ENCODE results near the gene FER. TPM values are rescaled to one million over a fixed set of nuclear protein-coding genes. Genes with fewer than 3 reads are reported as not detected.

FER gene
- total and polyA plus RNA-seq, 10 donors: 0.96 to 38.8 (median 21.2) TPM

DNA sequence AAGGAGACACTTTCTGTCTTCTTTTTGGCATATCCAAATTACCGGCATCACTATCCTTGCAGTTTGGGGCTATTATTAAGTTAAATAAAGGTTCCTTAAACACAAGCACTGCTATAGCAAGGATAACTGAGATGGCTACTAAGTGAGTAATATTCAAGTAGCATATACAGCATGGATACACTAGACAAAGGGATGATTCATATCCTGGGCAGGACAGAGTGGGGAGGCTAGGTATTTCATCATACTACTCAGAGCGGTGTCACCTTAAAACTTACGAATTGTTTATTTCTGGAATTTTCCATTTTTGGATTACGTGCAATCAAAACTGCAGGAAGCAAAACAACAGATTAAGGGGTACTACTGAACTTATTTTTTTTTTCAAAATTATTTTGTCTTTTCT is 54.1 kb downstream of the FER start:
- Histone ChIP-seq H3K27me3 (replicated peaks in 1 of 7) (no peaks in the 10 kb centered on the region), H3K27ac (no peak overlapping the region), H3K9me3 (peaks cover 0 to 45% (median 36%) of the 10 kb centered on the region in 8 donors), H3K4me1 (no peaks in the 10 kb centered on the region), H3K36me3 (peaks cover 0 to 63% (median 0%) of the 10 kb centered on the region in 6 donors), H3K4me3 (no peak overlapping the region)
- WGBS, 5 donors: 81 to 88% (median 84%) methylated on average over 4 of the region's 4 CpGs
- intact Hi-C loops (cut with DNase I; ENCODE audit: low total_unique reads): no loop called here
- TF ChIP-seq, protein P1, sequence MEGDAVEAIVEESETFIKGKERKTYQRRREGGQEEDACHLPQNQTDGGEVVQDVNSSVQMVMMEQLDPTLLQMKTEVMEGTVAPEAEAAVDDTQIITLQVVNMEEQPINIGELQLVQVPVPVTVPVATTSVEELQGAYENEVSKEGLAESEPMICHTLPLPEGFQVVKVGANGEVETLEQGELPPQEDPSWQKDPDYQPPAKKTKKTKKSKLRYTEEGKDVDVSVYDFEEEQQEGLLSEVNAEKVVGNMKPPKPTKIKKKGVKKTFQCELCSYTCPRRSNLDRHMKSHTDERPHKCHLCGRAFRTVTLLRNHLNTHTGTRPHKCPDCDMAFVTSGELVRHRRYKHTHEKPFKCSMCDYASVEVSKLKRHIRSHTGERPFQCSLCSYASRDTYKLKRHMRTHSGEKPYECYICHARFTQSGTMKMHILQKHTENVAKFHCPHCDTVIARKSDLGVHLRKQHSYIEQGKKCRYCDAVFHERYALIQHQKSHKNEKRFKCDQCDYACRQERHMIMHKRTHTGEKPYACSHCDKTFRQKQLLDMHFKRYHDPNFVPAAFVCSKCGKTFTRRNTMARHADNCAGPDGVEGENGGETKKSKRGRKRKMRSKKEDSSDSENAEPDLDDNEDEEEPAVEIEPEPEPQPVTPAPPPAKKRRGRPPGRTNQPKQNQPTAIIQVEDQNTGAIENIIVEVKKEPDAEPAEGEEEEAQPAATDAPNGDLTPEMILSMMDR (IDR thresholded peaks at IDR 0.05 in 8 of 11, conservative IDR thresholded peaks at IDR 0.05 in 3 of 11): no peak
- TF ChIP-seq POLR2AphosphoS5 (IDR thresholded peaks at IDR 0.05): no peak
- TF ChIP-seq POLR2A (IDR thresholded peaks at IDR 0.05): no peak
- DNase-seq: no peak

DNA sequence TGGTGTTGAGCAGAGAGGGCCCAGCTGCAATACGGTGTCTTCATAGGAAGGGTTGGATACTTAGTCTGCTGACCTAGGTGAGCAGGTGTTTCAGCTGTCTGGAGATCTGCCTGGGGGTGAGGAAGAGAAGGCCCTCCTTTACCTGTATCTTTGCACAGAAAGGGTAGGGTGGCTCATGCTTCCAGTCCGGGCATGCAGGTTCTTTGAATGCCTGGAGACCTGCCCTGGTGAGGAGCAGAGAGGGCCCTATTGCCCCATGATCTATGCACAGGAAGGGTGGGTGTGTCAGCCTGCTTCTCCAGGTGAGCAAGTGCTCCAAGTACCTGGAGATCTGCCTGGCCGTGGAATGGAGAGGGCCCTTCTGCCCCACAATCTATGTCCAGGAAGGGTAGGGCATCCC is 63.0 kb downstream of the FER start:
- 95 to 100% (median 100%) methylated on average over 2 to 3 of the region's 3 CpGs for WGBS, 5 donors
- Histone ChIP-seq H3K9me3 (peaks cover 0 to 51% (median 44%) of the 10 kb centered on the region in 8 donors), H3K4me3 (no peak overlapping the region), H3K36me3 (peaks cover 0 to 20% (median 0%) of the 10 kb centered on the region in 6 donors), H3K27me3 (replicated peaks in 1 of 7) (no peaks in the 10 kb centered on the region), H3K4me1 (no peaks in the 10 kb centered on the region), H3K27ac (no peak overlapping the region)
- no peak for DNase-seq
- intact Hi-C loops (cut with DNase I; ENCODE audit: low total_unique reads): no loop called here
- TF ChIP-seq POLR2AphosphoS5 (IDR thresholded peaks at IDR 0.05) (no peak), POLR2A (IDR thresholded peaks at IDR 0.05) (no peak)
- TF ChIP-seq, protein P1 (IDR thresholded peaks at IDR 0.05 in 8 of 11, conservative IDR thresholded peaks at IDR 0.05 in 3 of 11): no peak

DNA sequence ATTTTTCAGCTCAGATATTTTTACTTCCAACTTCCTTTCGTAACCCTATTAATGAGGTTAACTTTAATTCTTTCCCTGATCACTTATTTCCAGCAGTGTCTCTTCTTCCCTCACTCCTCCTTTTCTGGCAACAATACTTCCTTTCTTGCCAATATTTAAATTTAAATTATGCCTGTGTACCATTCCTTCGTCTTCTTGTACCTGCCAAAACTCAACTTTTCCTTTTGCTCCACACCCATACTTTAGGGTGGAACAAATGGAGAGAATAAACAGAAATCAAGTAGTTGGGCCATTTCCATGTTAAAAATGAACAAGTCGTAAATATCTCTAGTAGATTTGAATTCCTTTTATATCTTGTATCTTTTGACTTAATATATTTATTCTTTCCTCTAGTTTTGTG is 66.0 kb downstream of the FER start:
- Histone ChIP-seq H3K27ac (no peak overlapping the region), H3K27me3 (replicated peaks in 1 of 7) (no peaks in the 10 kb centered on the region), H3K36me3 (peaks cover 0 to 11% (median 0%) of the 10 kb centered on the region in 6 donors), H3K4me3 (no peak overlapping the region), H3K9me3 (peaks cover 0 to 26% (median 17%) of the 10 kb centered on the region in 8 donors), H3K4me1 (no peaks in the 10 kb centered on the region)
- TF ChIP-seq POLR2A (IDR thresholded peaks at IDR 0.05): no peak
- no peak for TF ChIP-seq POLR2AphosphoS5 (IDR thresholded peaks at IDR 0.05)
- TF ChIP-seq, protein P1 (IDR thresholded peaks at IDR 0.05 in 8 of 11, conservative IDR thresholded peaks at IDR 0.05 in 3 of 11): no peak
- WGBS, 5 donors: 90 to 96% (median 92%) methylated on average over 3 of the region's 3 CpGs
- intact Hi-C loops (cut with DNase I; ENCODE audit: low total_unique reads): no loop called here
- DNase-seq: no peak

DNA sequence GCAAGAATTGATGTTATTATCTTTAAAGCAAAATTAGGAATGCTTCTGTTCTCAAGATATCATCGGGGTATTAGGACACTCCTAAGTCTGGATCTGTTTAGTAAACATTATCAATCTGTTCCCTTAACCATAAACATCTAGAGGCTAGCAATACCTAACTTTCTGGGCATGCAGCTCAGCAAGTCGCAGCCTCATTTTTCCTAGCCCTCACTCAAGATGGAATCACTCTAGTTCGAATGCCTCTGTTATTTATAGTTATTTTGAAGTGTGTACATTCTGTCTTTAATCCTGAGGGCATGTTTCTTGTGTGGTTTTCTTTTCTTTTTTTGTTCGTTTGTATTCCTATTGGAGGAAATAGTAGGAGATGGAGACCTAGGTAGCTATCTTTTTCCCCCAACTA is 66.9 kb downstream of the FER start:
- DNase-seq: no peak
- Histone ChIP-seq H3K27ac (no peak overlapping the region), H3K36me3 (peaks cover 0 to 11% (median 0%) of the 10 kb centered on the region in 6 donors), H3K27me3 (replicated peaks in 1 of 7) (no peaks in the 10 kb centered on the region), H3K4me1 (no peaks in the 10 kb centered on the region), H3K4me3 (no peak overlapping the region), H3K9me3 (peaks cover 0 to 17% (median 12%) of the 10 kb centered on the region in 8 donors)
- no peak for TF ChIP-seq POLR2A (IDR thresholded peaks at IDR 0.05)
- TF ChIP-seq POLR2AphosphoS5 (IDR thresholded peaks at IDR 0.05): no peak
- TF ChIP-seq, protein P1 (IDR thresholded peaks at IDR 0.05 in 8 of 11, conservative IDR thresholded peaks at IDR 0.05 in 3 of 11): no peak
- intact Hi-C loops (cut with DNase I; ENCODE audit: low total_unique reads): no loop called here
- WGBS, 5 donors: 76 to 88% (median 81%) methylated on average over 4 of the region's 4 CpGs
